Measurements from ENCODE around the gene E2F4.

DNA sequence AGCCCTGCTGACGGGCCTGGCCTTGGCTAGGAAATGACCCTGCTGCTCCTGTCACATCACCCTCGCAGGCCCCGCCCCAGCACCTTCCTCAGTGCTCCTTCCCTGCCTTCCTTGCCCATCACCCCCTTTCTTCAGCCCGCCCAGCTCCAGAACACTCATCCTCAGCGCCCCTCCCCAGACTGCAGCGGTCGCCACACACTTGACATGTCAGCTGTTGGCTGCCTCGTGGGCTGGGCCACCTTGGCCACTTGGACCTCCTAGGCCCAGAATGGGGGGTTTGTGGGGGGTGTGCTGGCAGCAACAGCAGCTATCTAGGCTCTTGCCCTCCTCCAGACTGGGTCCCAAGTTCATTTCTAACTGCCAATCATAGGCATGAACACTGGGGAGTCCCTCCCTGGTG is 17.6 kb downstream of the E2F4 start:
- TF ChIP-seq POLR2A (IDR thresholded peaks at IDR 0.05) (no peak), CTCF (IDR thresholded peaks at IDR 0.05) (no peak)

Measured in stomach (tissue), 4 donors.